Endothelial cell of umbilical vein (primary cell): ENCODE results near the gene FBXO24. TPM values are rescaled to one million over a fixed set of nuclear protein-coding genes. Genes with fewer than 3 reads are reported as not detected.

ENCODE experiments used
- BruUV-seq: library from RNA; stranded (reverse); fragments of 400-500 nt; replicated peaks from 2 replicates; lab custom pipeline; 2021; lab: Mats Ljungman, UMichigan
- CTCF ChIA-PET: fragments of 300-600, 350-600 bp; sonication (Branson Sonifier 250); formaldehyde crosslinking; loops from one replicate; lab custom pipeline; 2021; ENCODE audit warnings: antibody characterized with exemption, inconsistent platforms; lab: Charles Lee
- POLR2A ChIA-PET: fragments of 300-600, 350-600 bp; sonication (Branson Sonifier 250); formaldehyde crosslinking; loops from one replicate; lab custom pipeline; 2021; ENCODE audit warnings: antibody characterized with exemption, inconsistent platforms; lab: Charles Lee
- DNase-seq: peaks from one replicate; pipeline ENCODE4 v3.0.0-alpha.2; 2011; ENCODE audit warnings: low read depth, low spot score
- FAIRE-seq: peaks from 2 replicates; lab custom pipeline; 2011; peaks lifted over from hg19 to GRCh38; lab: Jason Lieb, UNC
- H2AFZ ChIP-seq: 2 replicates; pipeline ENCODE4 v1.6.0; 2012; ENCODE audit warnings: low read depth, low read length, control low read depth, inconsistent platforms
- H3K27ac ChIP-seq: 2 replicates; pipeline ENCODE4 v1.5.1; 2011; ENCODE audit warnings: low read depth, mild to moderate bottlenecking, control low read depth, low read length, moderate library complexity; ENCODE audit not compliant: insufficient read depth
- H3K27me3 ChIP-seq, 2 experiments: 2 replicates each; pipeline versions ENCODE4 v1.6.0 to v1.6.1; 2011; ENCODE audit warnings: low read length in 2 of 2, mixed read lengths in 1 of 2; ENCODE audit not compliant: control insufficient read depth in 2 of 2, insufficient read depth in 2 of 2
- H3K36me3 ChIP-seq, 2 experiments: 2 replicates in 1 of 2; 3 replicates in 1 of 2; pipeline ENCODE4 v1.5.1; 2011; ENCODE audit warnings: low read length in 2 of 2, mild to moderate bottlenecking in 1 of 2, moderate library complexity in 1 of 2; ENCODE audit not compliant: control insufficient read depth in 2 of 2, insufficient read depth in 2 of 2; ENCODE audit errors: extremely low read depth in 1 of 2
- H3K4me1 ChIP-seq: 3 replicates; pipeline ENCODE4 v1.5.1; 2011; ENCODE audit warnings: mild to moderate bottlenecking, low read length; ENCODE audit not compliant: control insufficient read depth, insufficient read depth; ENCODE audit errors: extremely low read depth
- H3K4me2 ChIP-seq: 2 replicates; pipeline ENCODE4 v1.6.1; 2011; ENCODE audit warnings: low read length, control low read depth, mixed read lengths; ENCODE audit not compliant: insufficient read depth
- H3K4me3 ChIP-seq, 3 experiments: fragments of 200-600 bp in 1 of 3; sonication (generic), shearing (Covaris generic) in 1 of 3; replicated peaks in 1 of 3; 2 replicates each; pipeline ENCODE4 v1.5.1; 2011 to 2016; ENCODE audit warnings: control low read depth in 3 of 3, low read length in 3 of 3, mild to moderate bottlenecking in 2 of 3, inconsistent platforms in 1 of 3, low read depth in 1 of 3, moderate library complexity in 1 of 3; ENCODE audit not compliant: insufficient read depth in 1 of 3
- H3K79me2 ChIP-seq: 2 replicates; pipeline ENCODE4 v1.6.0; 2012; ENCODE audit warnings: low read length, inconsistent platforms; ENCODE audit not compliant: control insufficient read depth, insufficient read depth
- H3K9ac ChIP-seq: replicated peaks from 2 replicates; pipeline ENCODE3; 2011; ENCODE audit warnings: low read length, control low read depth; ENCODE audit not compliant: insufficient read depth; ENCODE audit errors: extremely low read depth
- H3K9me1 ChIP-seq: replicated peaks from 3 replicates; pipeline ENCODE4 v1.6.0; 2011; ENCODE audit warnings: mild to moderate bottlenecking, low read length; ENCODE audit not compliant: control insufficient read depth, insufficient read depth; ENCODE audit errors: extremely low read depth
- H3K9me3 ChIP-seq: replicated peaks from 2 replicates; pipeline ENCODE4 v1.5.1; 2012; ENCODE audit warnings: low read length, inconsistent platforms; ENCODE audit not compliant: control insufficient read depth, insufficient read depth
- H4K20me1 ChIP-seq: replicated peaks from 2 replicates; pipeline ENCODE3; 2011; ENCODE audit warnings: mild to moderate bottlenecking, low read length; ENCODE audit not compliant: control insufficient read depth, insufficient read depth; ENCODE audit errors: extremely low read depth
- EZH2 ChIP-seq: IDR thresholded peaks from 2 replicates; pipeline ENCODE4 v1.6.1; 2012; ENCODE audit warnings: borderline replicate concordance, low read depth, mild to moderate bottlenecking, moderate library complexity, low read length, inconsistent platforms; ENCODE audit not compliant: severe bottlenecking
- FOS ChIP-seq: IDR thresholded peaks from 2 replicates; pipeline ENCODE4 v1.6.1; 2011; ENCODE audit warnings: mild to moderate bottlenecking, low read length, moderate library complexity, borderline replicate concordance; ENCODE audit not compliant: insufficient read depth
- POLR2A ChIP-seq: IDR thresholded peaks from 2 replicates; pipeline ENCODE4 v1.6.1; 2012; ENCODE audit warnings: low read depth, mild to moderate bottlenecking, control low read depth, low read length
- dilution Hi-C: fragments of 300-500 bp; cut with MboI; formaldehyde crosslinking; loops from one replicate; pipeline ENCODE4 v1.15.0; 2019; ENCODE audit warnings: low sequenced_read_pairs; ENCODE audit not compliant: extremely low pct_ligation_motif_present
- intact Hi-C: fragments of 100-400 bp; cut with micrococcal nuclease; formaldehyde crosslinking; loops from one replicate; pipeline ENCODE4 v1.10.0; 2022
- polyA plus RNA-seq, 4 experiments: library from polyadenylated mRNA; depleted of rRNA in 3 of 4; stranded (reverse) in 3 of 4; unstranded in 1 of 4; fragments of >200 nt; gene quantifications; 2 replicates each; pipeline versions ENCODE4 v1.2.1 to v1.2.3, GENCODE V29; 2011 to 2012; ENCODE audit warnings: missing spikeins in 1 of 4
- total RNA-seq: library from RNA; stranded (reverse); gene quantifications from 2 replicates; pipeline ENCODE4 v1.2.3, GENCODE V29; 2021
- TF ChIP-seq, protein P1 (sequence below): IDR thresholded peaks from 2 replicates; pipeline ENCODE4 v1.6.1; 2011; ENCODE audit not compliant: insufficient read depth, insufficient read length
- TF ChIP-seq, protein P2 (sequence below), 2 donors: IDR thresholded peaks; 1 replicate in 1 of 2; 2 replicates in 1 of 2; pipeline ENCODE4 v1.5.1; 2011; ENCODE audit warnings: low read length in 2 of 2, mild to moderate bottlenecking in 2 of 2, moderate library complexity in 2 of 2, control low read depth in 1 of 2, inconsistent platforms in 1 of 2, low read depth in 1 of 2; ENCODE audit not compliant: insufficient read depth in 1 of 2; ENCODE audit errors: extremely low read depth in 1 of 2

FBXO24 gene
- total and polyA plus RNA-seq, 2 donors (not counting 3 experiments of a cell fraction or from before 2014, with no cell fraction given) = 0.37 to 0.38 TPM

DNA sequence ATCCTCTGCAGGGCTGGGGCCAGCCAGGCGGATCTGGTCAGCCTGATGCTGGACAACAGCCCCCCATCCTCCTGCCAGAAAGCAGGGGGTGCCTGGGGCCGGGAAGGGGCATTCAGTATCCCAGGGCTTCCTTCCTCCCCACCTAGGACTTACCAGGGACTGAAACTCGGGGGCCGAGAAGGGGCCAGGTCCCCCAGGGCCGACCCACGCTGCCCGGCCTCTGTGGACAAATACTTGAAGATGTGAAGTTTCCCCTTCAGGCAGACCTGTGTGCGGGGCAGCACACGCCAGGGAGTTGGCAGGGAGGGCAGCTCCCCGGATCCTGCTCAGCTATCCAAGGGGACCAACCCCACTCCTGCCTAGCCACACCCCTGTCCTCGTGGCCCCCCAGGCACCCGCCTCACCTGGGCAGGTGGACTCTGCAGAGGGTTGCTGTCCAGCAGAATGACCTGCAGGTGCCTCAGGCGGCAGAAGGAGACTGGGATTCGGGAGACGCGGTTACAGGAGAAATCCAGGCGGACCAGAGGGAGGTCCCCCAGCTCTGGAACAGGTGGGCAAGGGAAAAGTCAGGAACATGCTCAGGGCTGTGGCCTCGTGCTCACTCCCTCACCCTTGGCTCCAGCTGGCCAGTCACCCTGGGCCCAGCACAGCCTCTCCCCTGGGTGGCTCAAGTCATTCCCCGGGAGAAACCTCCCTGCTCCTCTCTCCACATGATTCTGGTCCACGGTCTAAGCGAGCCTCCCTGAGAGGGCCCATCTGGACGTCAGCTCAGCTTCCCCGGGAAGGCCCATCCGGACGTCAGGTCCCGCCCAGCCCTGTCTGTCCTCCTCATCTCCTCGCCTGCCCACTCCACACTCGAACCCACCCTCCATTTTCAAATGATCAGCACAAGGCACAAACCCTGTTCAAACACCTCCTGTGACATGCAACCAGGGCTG is 7.6 kb upstream of the FBXO24 start:
- BruUV-seq = no TSS peak
- dilution Hi-C loops (no loop called here), intact Hi-C loops (no loop called here)
- no peak overlapping the region for H3K4me3 ChIP-seq
- no peaks in the 10 kb centered on the region for H3K9me1 ChIP-seq
- no peak overlapping the region for H3K9ac ChIP-seq
- H3K9me3 ChIP-seq = no peaks in the 10 kb centered on the region
- no peak overlapping the region for H2AFZ ChIP-seq
- no peak overlapping the region for H3K4me2 ChIP-seq
- ChIA-PET CTCF (interaction anchor here (1.8 kb wide), 1 partner anchor 19 kb away, joined by 6 read pairs; no protein-coding TSS in a partner anchor), POLR2A (interaction anchor here (1.7 kb wide), 1 partner anchor 7 kb away, joined by 6 read pairs; the partner anchor contains the start of genes FBXO24 and LRCH4)
- H3K4me1 ChIP-seq = peaks cover 11% of the 10 kb centered on the region
- no peak overlapping the region for H3K27ac ChIP-seq
- no peaks in the 10 kb centered on the region for H4K20me1 ChIP-seq
- DNase-seq (no peak), FAIRE-seq (no peak)
- TF ChIP-seq, protein P1, sequence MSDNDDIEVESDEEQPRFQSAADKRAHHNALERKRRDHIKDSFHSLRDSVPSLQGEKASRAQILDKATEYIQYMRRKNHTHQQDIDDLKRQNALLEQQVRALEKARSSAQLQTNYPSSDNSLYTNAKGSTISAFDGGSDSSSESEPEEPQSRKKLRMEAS = no peak
- TF ChIP-seq, protein P2, sequence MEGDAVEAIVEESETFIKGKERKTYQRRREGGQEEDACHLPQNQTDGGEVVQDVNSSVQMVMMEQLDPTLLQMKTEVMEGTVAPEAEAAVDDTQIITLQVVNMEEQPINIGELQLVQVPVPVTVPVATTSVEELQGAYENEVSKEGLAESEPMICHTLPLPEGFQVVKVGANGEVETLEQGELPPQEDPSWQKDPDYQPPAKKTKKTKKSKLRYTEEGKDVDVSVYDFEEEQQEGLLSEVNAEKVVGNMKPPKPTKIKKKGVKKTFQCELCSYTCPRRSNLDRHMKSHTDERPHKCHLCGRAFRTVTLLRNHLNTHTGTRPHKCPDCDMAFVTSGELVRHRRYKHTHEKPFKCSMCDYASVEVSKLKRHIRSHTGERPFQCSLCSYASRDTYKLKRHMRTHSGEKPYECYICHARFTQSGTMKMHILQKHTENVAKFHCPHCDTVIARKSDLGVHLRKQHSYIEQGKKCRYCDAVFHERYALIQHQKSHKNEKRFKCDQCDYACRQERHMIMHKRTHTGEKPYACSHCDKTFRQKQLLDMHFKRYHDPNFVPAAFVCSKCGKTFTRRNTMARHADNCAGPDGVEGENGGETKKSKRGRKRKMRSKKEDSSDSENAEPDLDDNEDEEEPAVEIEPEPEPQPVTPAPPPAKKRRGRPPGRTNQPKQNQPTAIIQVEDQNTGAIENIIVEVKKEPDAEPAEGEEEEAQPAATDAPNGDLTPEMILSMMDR (IDR thresholded peaks at IDR 0.05; ENCODE audit: extremely low read depth in 1 of 2, insufficient read depth in 1 of 2, low read depth in 1 of 2, low read length in 2 of 2) = no peak
- no peak for TF ChIP-seq EZH2
- TF ChIP-seq POLR2A = no peak
- TF ChIP-seq FOS = no peak
- peaks cover 14% of the 10 kb centered on the region for H3K79me2 ChIP-seq
- peaks cover 19 to 59% of the 10 kb centered on the region in 2 experiments for H3K36me3 ChIP-seq
- H3K27me3 ChIP-seq = no peaks in the 10 kb centered on the region
